SK-N-SH (cell line): ENCODE data around the gene IFNGR1. TPM values are rescaled to one million over a fixed set of nuclear protein-coding genes. Genes with fewer than 3 reads are reported as not detected.

ENCODE experiments used
- CTCF ChIA-PET: fragments of 300-600, 350-600 bp; formaldehyde crosslinking; extraction: SDS; loops from one replicate; lab custom pipeline; 2021; lab: Yijun Ruan, JAX
- POLR2A ChIA-PET: fragments of 350-600 bp; sonication (Branson Sonifier 250); formaldehyde crosslinking; extraction: SDS; loops from one replicate; lab custom pipeline; 2020; ENCODE audit warnings: antibody characterized with exemption, inconsistent platforms; lab: Yijun Ruan, JAX
- DNase-seq: peaks from one replicate; pipeline ENCODE4 v3.0.0; 2012
- H2AFZ ChIP-seq: fragments of 200-600 bp; sonication (generic); 2 replicates; pipeline ENCODE4 v1.8.1; 2016; ENCODE audit warnings: antibody characterized with exemption, mild to moderate bottlenecking, low read depth
- H3F3A ChIP-seq: fragments of 200-600 bp; sonication (generic); replicated peaks from 2 replicates; pipeline ENCODE3; 2016; ENCODE audit warnings: antibody characterized with exemption, mild to moderate bottlenecking; ENCODE audit not compliant: insufficient read depth
- H3K27ac ChIP-seq, 2 experiments: fragments of 200-500 bp in 1 of 2; fragments of 200-600 bp in 1 of 2; sonication (Bioruptor generic) in 1 of 2; sonication (generic), shearing (Covaris generic) in 1 of 2; 2 replicates each; pipeline versions ENCODE4 v1.5.1 to v1.6.1; 2014 to 2016; ENCODE audit warnings: low read depth in 2 of 2, inconsistent platforms in 1 of 2, low read length in 1 of 2, mild to moderate bottlenecking in 1 of 2, mixed read lengths in 1 of 2
- H3K27me3 ChIP-seq: fragments of 200-600 bp; sonication (generic), shearing (Covaris generic); 2 replicates; pipeline ENCODE4 v1.6.1; 2016; ENCODE audit warnings: mixed run types; ENCODE audit not compliant: insufficient read depth
- H3K36me3 ChIP-seq, 2 experiments: fragments of 200-500 bp in 1 of 2; fragments of 200-600 bp in 1 of 2; sonication (Bioruptor generic) in 1 of 2; sonication (generic) in 1 of 2; replicated peaks in 1 of 2; 2 replicates each; pipeline versions ENCODE3 to v1.5.1; 2014 to 2016; ENCODE audit warnings: low read length in 1 of 2, mild to moderate bottlenecking in 1 of 2; ENCODE audit not compliant: insufficient read depth in 2 of 2, control insufficient read depth in 1 of 2
- H3K4me1 ChIP-seq, 2 experiments: fragments of 200-500 bp in 1 of 2; fragments of 200-600 bp in 1 of 2; sonication (Bioruptor generic) in 1 of 2; sonication (generic), shearing (Covaris generic) in 1 of 2; 2 replicates each; pipeline versions ENCODE4 v1.5.1 to v1.6.1; 2014 to 2016; ENCODE audit warnings: low read depth in 1 of 2, low read length in 1 of 2, mixed run types in 1 of 2; ENCODE audit not compliant: insufficient read depth in 2 of 2, control insufficient read depth in 1 of 2
- H3K4me2 ChIP-seq: fragments of 200-600 bp; sonication (generic), shearing (Covaris generic); 2 replicates; pipeline ENCODE4 v1.6.1; 2017; ENCODE audit warnings: mixed run types
- H3K4me3 ChIP-seq, 2 experiments: fragments of 200-500 bp in 1 of 2; fragments of 200-600 bp in 1 of 2; sonication (Bioruptor generic) in 1 of 2; sonication (generic), shearing (Covaris generic) in 1 of 2; 2 replicates each; pipeline versions ENCODE4 v1.5.1 to v1.8.1; 2014 to 2016; ENCODE audit warnings: low read depth in 2 of 2, inconsistent platforms in 1 of 2, low read length in 1 of 2, mild to moderate bottlenecking in 1 of 2, mixed read lengths in 1 of 2, moderate library complexity in 1 of 2
- H3K79me2 ChIP-seq: fragments of 200-600 bp; sonication (generic); 2 replicates; pipeline ENCODE4 v1.8.1; 2017; ENCODE audit warnings: mild to moderate bottlenecking; ENCODE audit not compliant: insufficient read depth
- H3K9ac ChIP-seq: fragments of 200-600 bp; sonication (generic); 2 replicates; pipeline ENCODE4 v1.6.1; 2017; ENCODE audit warnings: mixed run types
- H3K9me2 ChIP-seq: fragments of 200-600 bp; sonication (generic); 2 replicates; pipeline ENCODE4 v1.6.1; 2017; ENCODE audit warnings: mixed run types
- H3K9me3 ChIP-seq: fragments of 200-600 bp; sonication (generic); 2 replicates; pipeline ENCODE4 v1.6.1; 2017; ENCODE audit warnings: mixed run types, mild to moderate bottlenecking, moderate library complexity
- H4K20me1 ChIP-seq: fragments of 200-600 bp; sonication (generic); 2 replicates; pipeline ENCODE4 v1.6.1; 2017; ENCODE audit warnings: mild to moderate bottlenecking, mixed run types; ENCODE audit not compliant: insufficient read depth
- CHD2 ChIP-seq: fragments of 150-350 bp; IDR thresholded peaks from 2 replicates; pipeline ENCODE4 v1.6.1; 2018; ENCODE audit warnings: low read length; ENCODE audit not compliant: partially characterized antibody
- CTCF ChIP-seq: fragments of 200-600 bp; sonication (generic); IDR thresholded peaks from 2 replicates; pipeline ENCODE4 v1.6.1; 2017; ENCODE audit warnings: antibody characterized with exemption, mild to moderate bottlenecking, moderate library complexity
- ELF1 ChIP-seq: IDR thresholded peaks from 2 replicates; pipeline ENCODE4 v1.4.0; 2012
- FOSL2 ChIP-seq: IDR thresholded peaks from 2 replicates; pipeline ENCODE4 v1.4.0; 2012; ENCODE audit warnings: low read depth, mild to moderate bottlenecking, moderate library complexity, borderline replicate concordance
- IRF3 ChIP-seq: fragments of 150-350 bp; IDR thresholded peaks from 2 replicates; pipeline ENCODE4 v1.6.1; 2016; ENCODE audit warnings: mild to moderate bottlenecking, low read depth, low read length
- JUND ChIP-seq: IDR thresholded peaks from 2 replicates; pipeline ENCODE4 v1.4.0; 2012
- MAX ChIP-seq: IDR thresholded peaks from 2 replicates; pipeline ENCODE4 v1.4.0; 2012; ENCODE audit warnings: low read depth
- NFIC ChIP-seq: IDR thresholded peaks from 2 replicates; pipeline ENCODE4 v1.4.0; 2012; ENCODE audit warnings: borderline replicate concordance
- NRF1 ChIP-seq: IDR thresholded peaks from 2 replicates; pipeline ENCODE4 v1.6.1; 2012; ENCODE audit warnings: low read depth, mild to moderate bottlenecking, low read length
- POLR2AphosphoS5 ChIP-seq: IDR thresholded peaks from 2 replicates; pipeline ENCODE4 v1.6.1; 2012; ENCODE audit warnings: low read depth, low read length
- RFX5 ChIP-seq: IDR thresholded peaks from 2 replicates; pipeline ENCODE4 v1.6.1; 2012; ENCODE audit warnings: mild to moderate bottlenecking, improper control_type of control experiment, low read length
- SMC3 ChIP-seq: IDR thresholded peaks from 2 replicates; pipeline ENCODE4 v1.6.1; 2012; ENCODE audit warnings: low read depth, low read length, improper control_type of control experiment
- TAF1 ChIP-seq: IDR thresholded peaks from 2 replicates; pipeline ENCODE4 v1.6.1; 2012; ENCODE audit warnings: low read depth, mild to moderate bottlenecking, low read length, moderate library complexity, borderline replicate concordance
- YY1 ChIP-seq: IDR thresholded peaks from 2 replicates; pipeline ENCODE4 v1.4.0; 2012; ENCODE audit warnings: low read depth, mild to moderate bottlenecking
- ZBTB33 ChIP-seq: IDR thresholded peaks from 2 replicates; pipeline ENCODE4 v1.4.0; 2012; ENCODE audit warnings: low read depth, borderline replicate concordance
- WGBS: methylation state at CpG from one replicate; pipeline ENCODE4 v1.1.6; 2017; ENCODE audit warnings: low lambda C conversion rate; 5-methylcytosine and 5-hydroxymethylcytosine counted together
- polyA plus RNA-seq, 3 experiments: library from polyadenylated mRNA; depleted of rRNA; stranded (reverse); fragments of >200 nt; gene quantifications; 2 replicates each; pipeline ENCODE4 v1.2.3, GENCODE V29; 2012
- TF ChIP-seq, protein P1 (sequence below): IDR thresholded peaks from 2 replicates; pipeline ENCODE4; 2012

IFNGR1 gene
- polyA plus RNA-seq, 1 of the 3 experiments (the other 2 are of a cell fraction): 11.5 TPM

DNA sequence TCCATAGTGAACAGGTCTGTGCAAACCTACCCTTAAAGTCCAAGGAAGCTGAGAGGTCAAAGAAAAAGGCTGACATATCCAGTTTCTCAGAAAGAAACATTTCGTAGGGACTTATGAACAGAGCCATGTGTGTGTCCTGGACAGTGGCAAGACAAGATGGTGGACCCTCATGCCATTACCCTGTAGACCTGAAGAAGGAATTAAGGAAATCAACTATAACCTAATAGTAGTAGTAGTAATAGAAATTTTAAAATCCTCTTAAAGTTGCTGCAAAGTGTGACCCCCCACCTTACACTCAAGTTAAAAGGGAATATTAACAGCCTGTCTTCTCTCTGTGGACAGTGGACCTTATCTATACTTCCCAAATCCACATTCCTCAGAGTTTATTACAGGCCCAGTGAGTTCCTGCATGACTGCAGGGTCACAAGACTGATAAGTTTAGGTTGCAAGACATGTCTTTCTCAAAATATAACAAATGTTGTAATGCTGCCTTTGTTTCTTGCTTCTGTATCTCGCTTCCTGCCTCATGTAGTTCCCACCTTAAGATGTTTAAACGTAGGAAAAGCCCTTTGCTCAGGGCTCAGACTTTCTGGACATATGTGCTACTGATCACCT lies 56.4 kb downstream of the IFNGR1 start:
- Histone ChIP-seq H3K27ac (no peak overlapping the region), H3K9me3 (no peaks in the 10 kb centered on the region), H3K79me2 (no peaks in the 10 kb centered on the region), H3K36me3 (no peaks in the 10 kb centered on the region), H3K4me2 (no peak overlapping the region), H3K9me2 (no peaks in the 10 kb centered on the region), H3F3A (no peaks in the 10 kb centered on the region), H2AFZ (no peak overlapping the region)
- 17% methylated on average over 3 of the region's 3 CpGs for WGBS
- ChIA-PET CTCF (no interaction called here), POLR2A (no interaction called here)
- DNase-seq: no peak
- no peak for TF ChIP-seq FOSL2
- TF ChIP-seq, all 33 proteins: peak for 0
- no peak overlapping the region for H3K4me3 ChIP-seq
- H3K4me1 ChIP-seq: no peaks in the 10 kb centered on the region
- H4K20me1 ChIP-seq: no peaks in the 10 kb centered on the region
- no peaks in the 10 kb centered on the region for H3K27me3 ChIP-seq
- H3K9ac ChIP-seq: no peak overlapping the region

DNA sequence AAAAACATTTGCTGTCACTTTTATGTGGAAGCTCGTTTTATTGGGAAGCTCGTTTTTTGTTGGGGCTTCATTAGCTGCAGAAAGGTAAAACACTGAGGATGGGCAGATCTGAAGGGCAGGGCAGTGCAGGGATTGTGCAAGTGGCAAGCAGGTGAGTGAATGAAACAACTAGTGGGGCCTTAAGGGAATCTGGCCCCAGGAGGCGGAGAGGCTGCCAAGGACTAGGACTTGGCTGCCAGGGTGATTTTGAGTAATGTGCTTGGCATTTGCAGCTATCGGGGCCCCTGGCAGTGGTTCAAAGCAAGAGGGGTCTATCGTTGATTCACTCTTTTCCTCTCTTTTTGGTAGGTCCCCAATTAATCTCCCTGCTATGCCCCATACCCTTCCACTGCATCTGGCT lies 57.2 kb downstream of the IFNGR1 start:
- TF ChIP-seq CTCF (no peak), CHD2 (no peak), YY1 (no peak), MAX (no peak), ZBTB33 (no peak), ELF1 (no peak), SMC3 (no peak), RFX5 (no peak), NRF1 (no peak), NFIC (no peak), TAF1 (no peak), IRF3 (no peak), POLR2AphosphoS5 (no peak), JUND (no peak)
- TF ChIP-seq, protein P1, sequence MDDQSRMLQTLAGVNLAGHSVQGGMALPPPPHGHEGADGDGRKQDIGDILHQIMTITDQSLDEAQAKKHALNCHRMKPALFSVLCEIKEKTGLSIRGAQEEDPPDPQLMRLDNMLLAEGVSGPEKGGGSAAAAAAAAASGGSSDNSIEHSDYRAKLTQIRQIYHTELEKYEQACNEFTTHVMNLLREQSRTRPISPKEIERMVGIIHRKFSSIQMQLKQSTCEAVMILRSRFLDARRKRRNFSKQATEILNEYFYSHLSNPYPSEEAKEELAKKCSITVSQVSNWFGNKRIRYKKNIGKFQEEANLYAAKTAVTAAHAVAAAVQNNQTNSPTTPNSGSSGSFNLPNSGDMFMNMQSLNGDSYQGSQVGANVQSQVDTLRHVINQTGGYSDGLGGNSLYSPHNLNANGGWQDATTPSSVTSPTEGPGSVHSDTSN: no peak
- ChIA-PET CTCF (interaction anchor here (0.8 to 1.0 kb wide), 2 partner anchors 14 to 67 kb away, joined by 3 read pairs; no protein-coding TSS in a partner anchor), POLR2A (no interaction called here)
- H4K20me1 ChIP-seq: no peaks in the 10 kb centered on the region
- no peaks in the 10 kb centered on the region for H3K4me1 ChIP-seq
- H3F3A ChIP-seq: no peaks in the 10 kb centered on the region
- H3K4me2 ChIP-seq: no peak overlapping the region
- no peaks in the 10 kb centered on the region for H3K9me3 ChIP-seq
- no peak overlapping the region for H2AFZ ChIP-seq
- DNase-seq: no peak
- 7% methylated on average over 3 of the region's 5 CpGs for WGBS
- H3K9ac ChIP-seq: no peak overlapping the region
- H3K9me2 ChIP-seq: no peaks in the 10 kb centered on the region
- no peaks in the 10 kb centered on the region for H3K79me2 ChIP-seq
- H3K4me3 ChIP-seq: no peak overlapping the region
- no peak overlapping the region for H3K27ac ChIP-seq
- H3K27me3 ChIP-seq: no peaks in the 10 kb centered on the region
- no peaks in the 10 kb centered on the region for H3K36me3 ChIP-seq
